GM12878 (cell line): Measurements from ENCODE around the gene ZNF526. TPM values are rescaled to one million over a fixed set of nuclear protein-coding genes. Genes with fewer than 3 reads are reported as not detected.

Experiments used
- ATAC-seq: fragments of 200-7000 bp; cut with Tn5 transposase; 3 replicates; pipeline ENCODE4 v1.9.1; 2020; ENCODE audit warnings: mild to moderate bottlenecking, moderate library complexity
- BruUV-seq: library from RNA; stranded (reverse); fragments of 400-500 nt; replicated peaks from 2 replicates; lab custom pipeline; 2021; lab: Mats Ljungman, UMichigan
- CTCF ChIA-PET: fragments of 300-600 bp; sonication (Branson Sonifier 250); formaldehyde crosslinking; extraction: SDS; loops from one replicate; lab custom pipeline; 2021; ENCODE audit warnings: inconsistent platforms; lab: Yijun Ruan, JAX
- POLR2A ChIA-PET: fragments of 350-600 bp; formaldehyde crosslinking; extraction: SDS; loops from one replicate; lab custom pipeline; 2021; ENCODE audit warnings: inconsistent platforms; lab: Charles Lee
- RAD21 ChIA-PET: fragments of 300-600 bp; sonication (Branson Sonifier 250); formaldehyde crosslinking; loops from one replicate; lab custom pipeline; 2023; ENCODE audit warnings: antibody characterized with exemption; ENCODE audit not compliant: unreplicated experiment; lab: Charles Lee
- SMC1A ChIA-PET: fragments of 300-600 bp; sonication (Branson Sonifier 250); formaldehyde crosslinking; loops from one replicate; lab custom pipeline; 2023; ENCODE audit not compliant: unreplicated experiment, uncharacterized antibody; lab: Charles Lee
- DNase-seq: peaks from one replicate; pipeline ENCODE4 v3.0.0-alpha.2; 2011; ENCODE audit warnings: low read depth, low spot score
- FAIRE-seq: peaks from 3 replicates; lab custom pipeline; 2011; peaks lifted over from hg19 to GRCh38; lab: Jason Lieb, UNC
- H2AFZ ChIP-seq: 2 replicates; pipeline ENCODE4 v1.6.0; 2011; ENCODE audit warnings: low read depth, low read length, control low read depth; ENCODE audit not compliant: control insufficient read depth
- H3K27ac ChIP-seq: 2 replicates; pipeline ENCODE4 v1.5.1; 2011; ENCODE audit warnings: control low read depth; ENCODE audit not compliant: control insufficient read depth, insufficient read depth
- H3K27me3 ChIP-seq, 2 experiments: replicated peaks in 1 of 2; 2 replicates each; pipeline versions ENCODE4 v1.6.0 to v1.6.1; 2011; ENCODE audit warnings: low read length in 1 of 2; ENCODE audit not compliant: control insufficient read depth in 2 of 2, insufficient read depth in 2 of 2
- H3K36me3 ChIP-seq, 2 experiments: 2 replicates each; pipeline ENCODE4 v1.5.1; 2011; ENCODE audit warnings: low read length in 1 of 2; ENCODE audit not compliant: control insufficient read depth in 2 of 2, insufficient read depth in 2 of 2
- H3K4me1 ChIP-seq: 2 replicates; pipeline ENCODE4 v1.6.1; 2011; ENCODE audit warnings: mild to moderate bottlenecking, low read length, moderate library complexity, mixed read lengths; ENCODE audit not compliant: control insufficient read depth, insufficient read depth
- H3K4me2 ChIP-seq: 2 replicates; pipeline ENCODE4 v1.6.0; 2011; ENCODE audit warnings: control low read depth; ENCODE audit not compliant: control insufficient read depth, insufficient read depth
- H3K4me3 ChIP-seq: fragments of 200-600 bp; sonication (generic); 2 replicates; pipeline ENCODE4 v1.5.1; 2016
- H3K79me2 ChIP-seq: 2 replicates; pipeline ENCODE4 v1.6.0; 2011; ENCODE audit warnings: low read length; ENCODE audit not compliant: control insufficient read depth, insufficient read depth
- H3K9ac ChIP-seq: 2 replicates; pipeline ENCODE4 v1.8.0; 2011; ENCODE audit warnings: low read length, control low read depth, mixed read lengths; ENCODE audit not compliant: control insufficient read depth, insufficient read depth
- H3K9me3 ChIP-seq: replicated peaks from 3 replicates; pipeline ENCODE4 v1.5.1; 2011; ENCODE audit warnings: mild to moderate bottlenecking, low read length; ENCODE audit not compliant: control insufficient read depth, insufficient read depth
- H4K20me1 ChIP-seq: 2 replicates; pipeline ENCODE4 v1.6.0; 2011; ENCODE audit not compliant: control insufficient read depth, insufficient read depth
- BCLAF1 ChIP-seq: fragments of 450-650 bp; IDR thresholded peaks from 2 replicates; pipeline ENCODE4 v1.6.1; 2017; ENCODE audit warnings: antibody characterized with exemption, mild to moderate bottlenecking, moderate library complexity
- CEBPZ ChIP-seq: fragments of 150-350 bp; IDR thresholded peaks from 2 replicates; pipeline ENCODE4 v1.6.1; 2016; ENCODE audit warnings: low read depth, low read length
- IRF5 ChIP-seq: fragments of 450-650 bp; IDR thresholded peaks from 2 replicates; pipeline ENCODE4 v1.6.1; 2017; ENCODE audit warnings: borderline replicate concordance
- SIX5 ChIP-seq: IDR thresholded peaks from 2 replicates; pipeline ENCODE4 v1.6.1; 2011; ENCODE audit warnings: mild to moderate bottlenecking, low read depth, low read length, moderate library complexity; ENCODE audit not compliant: severe bottlenecking
- SUZ12 ChIP-seq: fragments of 200-600 bp; sonication (generic); IDR thresholded peaks from one replicate; pipeline ENCODE4 v1.6.1; 2018; ENCODE audit warnings: antibody characterized with exemption, mild to moderate bottlenecking; ENCODE audit not compliant: unreplicated experiment
- ZBTB11 ChIP-seq: fragments of 450-650 bp; formaldehyde crosslinking; IDR thresholded peaks from 2 replicates; pipeline ENCODE4 v1.5.0; 2022; ENCODE audit warnings: mild to moderate bottlenecking, missing genetic modification characterization
- ZNF622 ChIP-seq: fragments of 450-650 bp; IDR thresholded peaks from 2 replicates; pipeline ENCODE4 v1.6.1; 2017; ENCODE audit warnings: mild to moderate bottlenecking, inconsistent platforms
- WGBS: methylation state at CpG from one replicate; pipeline ENCODE4 v1.1.6; 2016; ENCODE audit warnings: low lambda C conversion rate; ENCODE audit not compliant: insufficient replicate concordance, insufficient coverage; ENCODE audit errors: missing lambda C conversion rate; 5-methylcytosine and 5-hydroxymethylcytosine counted together
- in situ Hi-C: fragments of 300-500 bp; cut with MboI; formaldehyde crosslinking; loops from 9 replicates; pipeline ENCODE4 v1.14.3; 2018; ENCODE audit warnings: mixed read lengths
- intact Hi-C: fragments of 100-400 bp; cut with micrococcal nuclease; formaldehyde crosslinking; loops from one replicate; pipeline ENCODE4 v1.14.2; 2022; ENCODE audit not compliant: unreplicated experiment
- polyA plus RNA-seq, 11 experiments: library from polyadenylated mRNA; depleted of rRNA in 4 of 11; unstranded in 6 of 11; stranded (reverse) in 5 of 11; fragments of >200 nt; fragmentation: Nextera tagmentation in 4 of 11; fragmentation: Illumina TruSeq in 1 of 11; extraction: Ambion mirVana in 4 of 11; extraction: Trizol in 1 of 11; gene quantifications; 1 replicate in 1 of 11; 2 replicates in 10 of 11; pipeline versions ENCODE4 v1.2.1 to v1.2.3, GENCODE V29; 2011 to 2016; ENCODE audit warnings: inconsistent platforms in 2 of 11, missing spikeins in 2 of 11, low read depth in 1 of 11
- total RNA-seq, 4 experiments: library from RNA; depleted of rRNA in 3 of 4; stranded (reverse); fragments of >200 nt in 3 of 4; fragmentation: Illumina TruSeq in 1 of 4; extraction: Trizol in 1 of 4; gene quantifications; 2 replicates each; pipeline versions ENCODE4 v1.2.1 to v1.2.3, GENCODE V29; 2013 to 2021

The ZNF526 gene
- total and polyA plus RNA-seq, 10 of the 15 experiments (the other 5 are each of a cell fraction or from before 2014, with no cell fraction given) = 1.8 to 18.3 (median 5.5) TPM

GRCh38 chr19:42225718-42226292 is 5.7 kb downstream of the ZNF526 start (continued):
- TF ChIP-seq ZNF622 = no peak

- no peak overlapping the region for H3K9ac ChIP-seq
- WGBS = 100% methylated on average over 1 of the region's 1 CpG
- no peak overlapping the region for H3K4me2 ChIP-seq
- no peak overlapping the region for H3K27ac ChIP-seq
- H2AFZ ChIP-seq = no peak overlapping the region
- H4K20me1 ChIP-seq = no peaks in the 10 kb centered on the region; the same call in none of the 2 replicates
- ATAC-seq (no peak), FAIRE-seq (no peak), DNase-seq (no peak)
- no peaks in the 10 kb centered on the region for H3K4me1 ChIP-seq
- H3K4me3 ChIP-seq = no peak overlapping the region
- in situ Hi-C loops = no loop called here
- SMC1A ChIA-PET = no interaction called here
- CTCF ChIA-PET = interaction anchor here (0.6 kb wide), 1 partner anchor 131 kb away, joined by 3 read pairs; no protein-coding TSS in a partner anchor
- no peaks in the 10 kb centered on the region for H3K9me3 ChIP-seq
- no peaks in the 10 kb centered on the region for H3K27me3 ChIP-seq
- TF ChIP-seq IRF5 = no peak
- no peak for TF ChIP-seq ZBTB11 (CRISPR knock-in tag)
- TF ChIP-seq SUZ12 = no peak
- TF ChIP-seq BCLAF1 = no peak
- no peak for TF ChIP-seq SIX5
- TF ChIP-seq CEBPZ = no peak
- RAD21 ChIA-PET = no interaction called here
- H3K79me2 ChIP-seq = peaks cover 9% of the 10 kb centered on the region
- intact Hi-C loops = no loop called here
- no TSS peak for BruUV-seq
- peaks cover 21 to 32% of the 10 kb centered on the region in 2 experiments for H3K36me3 ChIP-seq
- POLR2A ChIA-PET = interaction anchor here (1.2 kb wide), 1 partner anchor 16 kb away, joined by 3 read pairs; no protein-coding TSS in a partner anchor
Measured at GRCh38 chr19:42226886-42227285, 6.8 kb downstream of the ZNF526 start.
